C1 segment of cervical spinal cord (tissue), 14 donors: Measurements from ENCODE around the gene ING2.
"Not testable (repeated sequence)": the region's sequence is repeated elsewhere in the genome, so short reads cannot be mapped to it uniquely, and the experiment has no call there.

Experiments used
- DNase-seq, 14 donors: peaks; one replicate each; lab custom pipeline; 2025; lab: John Stamatoyannopoulos, UW

Gene ING2

GRCh38 chr4:183504930-183505610 is at the start of gene ING2:
ING2 (plus strand) TSS chr4:183505058; CDS start chr4:183505196, 138 bp downstream.
- peak in 8 of 14 donors; percentile 39 to 96 (median 64) for DNase-seq

- DNase-seq, result no peak
Observed at GRCh38 chr4:183455431-183456195, 49.2 kb upstream of the ING2 start.

GRCh38 chr4:183458005-183458404 is 46.9 kb upstream of the ING2 start:
- DNase-seq, result no peak

- DNase-seq, result not testable (repeated sequence)
Observed at GRCh38 chr4:183463903-183464619, 40.8 kb upstream of the ING2 start.

GRCh38 chr4:183465879-183466278 is 39.0 kb upstream of the ING2 start:
- DNase-seq, result peak in 1 of 14 donors; percentile 9

GRCh38 chr4:183467246-183467645 is 37.6 kb upstream of the ING2 start:
- DNase-seq, result no peak

GRCh38 chr4:183468210-183469095 is 36.4 kb upstream of the ING2 start:
- DNase-seq, result no peak

- no peak for DNase-seq
Observed at GRCh38 chr4:183469285-183469684, 35.6 kb upstream of the ING2 start.

- DNase-seq, result no peak
Observed at GRCh38 chr4:183469936-183470335, 34.9 kb upstream of the ING2 start.

- DNase-seq, result no peak
Observed at GRCh38 chr4:183470821-183471220, 34.0 kb upstream of the ING2 start.

- DNase-seq, result peak in 12 of 14 donors; percentile 2 to 69 (median 37)
Observed at GRCh38 chr4:183471946-183472708, 32.7 kb upstream of the ING2 start.

GRCh38 chr4:183478123-183478522 is 26.7 kb upstream of the ING2 start:
- no peak for DNase-seq

- no peak for DNase-seq
Observed at GRCh38 chr4:183478926-183479325, 25.9 kb upstream of the ING2 start.

GRCh38 chr4:183482515-183483095 is 22.3 kb upstream of the ING2 start:
- not testable (repeated sequence) for DNase-seq

- no peak for DNase-seq
Observed at GRCh38 chr4:183483997-183484396, 20.9 kb upstream of the ING2 start.

GRCh38 chr4:183485411-183486160 is 19.3 kb upstream of the ING2 start:
- no peak for DNase-seq

GRCh38 chr4:183492791-183493222 is 12.1 kb upstream of the ING2 start:
- no peak for DNase-seq

GRCh38 chr4:183493246-183493645 is 11.6 kb upstream of the ING2 start:
- DNase-seq, result no peak

GRCh38 chr4:183495184-183495583 is 9.7 kb upstream of the ING2 start:
- no peak for DNase-seq
